ENCODE measurements around the gene DNASE1L3. TPM values are rescaled to one million over a fixed set of nuclear protein-coding genes. Genes with fewer than 3 reads are reported as not detected.

Gene DNASE1L3
- total and polyA plus RNA-seq, 2 of the 13 experiments (the other 11 are each of a cell fraction or from before 2014, with no cell fraction given) = 0.86 to 1.7 TPM

GRCh38 chr3:58191361-58191991 lies 19.3 kb downstream of the DNASE1L3 start (continued):
- peak; percentile 48; the same call in 1 of the 2 replicates for TF ChIP-seq IKZF5 (CRISPR knock-in tag; IDR thresholded peaks at IDR 0.05)
- TF ChIP-seq EP300 (IDR thresholded peaks at IDR 0.05; ENCODE audit: low read depth in 2 of 2, low read length in 2 of 2) = peak in 1 of 2 experiments; percentile 74; a peak in 2 of 4 replicates
- TF ChIP-seq EP300 (CRISPR knock-in tag; IDR thresholded peaks at IDR 0.05; ENCODE audit: borderline replicate concordance) = peak; percentile 69; the same call in 1 of the 2 replicates
- no peak for TF ChIP-seq NFRKB (IDR thresholded peaks at IDR 0.05)
- 0 out of 2 replicates have a peak, but pooled peaks have one; percentile 26 for TF ChIP-seq ZNF607 (CRISPR knock-in tag; IDR thresholded peaks at IDR 0.05; ENCODE audit: borderline replicate concordance)
- TF ChIP-seq CHD2 (IDR thresholded peaks at IDR 0.05; ENCODE audit: low read depth, low read length) = no peak
- no peak; the same call in 1 of the 2 replicates for TF ChIP-seq ZNF788 (CRISPR knock-in tag; IDR thresholded peaks at IDR 0.05; ENCODE audit: borderline replicate concordance)
- no peak for TF ChIP-seq TOPORS (CRISPR knock-in tag; IDR thresholded peaks at IDR 0.05)
- TF ChIP-seq HOXA3 (CRISPR knock-in tag; IDR thresholded peaks at IDR 0.05) = peak; percentile 33; the same call in 1 of the 2 replicates
- TF ChIP-seq ZNF280D (CRISPR knock-in tag; IDR thresholded peaks at IDR 0.05) = no peak
- TF ChIP-seq ETS1 (CRISPR knock-in tag; IDR thresholded peaks at IDR 0.05) = no peak
- peak; percentile 84 for TF ChIP-seq SKI (IDR thresholded peaks at IDR 0.05; ENCODE audit: partially characterized antibody)
- no peak for TF ChIP-seq SMARCE1 (IDR thresholded peaks at IDR 0.05; ENCODE audit: borderline replicate concordance)
- TF ChIP-seq TFE3 (CRISPR knock-in tag; IDR thresholded peaks at IDR 0.05) = peak; percentile 51; the same call in 1 of the 2 replicates
- TF ChIP-seq RBFOX2 (IDR thresholded peaks at IDR 0.05; ENCODE audit: low read depth, low read length) = no peak
- TF ChIP-seq ZNF691 (CRISPR knock-in tag; IDR thresholded peaks at IDR 0.05; ENCODE audit: borderline replicate concordance, low read depth) = no peak; the same call in 1 of the 2 replicates
- TF ChIP-seq ZFP91 (CRISPR knock-in tag; IDR thresholded peaks at IDR 0.05; ENCODE audit: borderline replicate concordance) = peak; percentile 62
- TF ChIP-seq ZNF784 (CRISPR knock-in tag; IDR thresholded peaks at IDR 0.05; ENCODE audit: borderline replicate concordance) = no peak
